Measurements from ENCODE around the gene POLG.

- TF ChIP-seq, protein P1, sequence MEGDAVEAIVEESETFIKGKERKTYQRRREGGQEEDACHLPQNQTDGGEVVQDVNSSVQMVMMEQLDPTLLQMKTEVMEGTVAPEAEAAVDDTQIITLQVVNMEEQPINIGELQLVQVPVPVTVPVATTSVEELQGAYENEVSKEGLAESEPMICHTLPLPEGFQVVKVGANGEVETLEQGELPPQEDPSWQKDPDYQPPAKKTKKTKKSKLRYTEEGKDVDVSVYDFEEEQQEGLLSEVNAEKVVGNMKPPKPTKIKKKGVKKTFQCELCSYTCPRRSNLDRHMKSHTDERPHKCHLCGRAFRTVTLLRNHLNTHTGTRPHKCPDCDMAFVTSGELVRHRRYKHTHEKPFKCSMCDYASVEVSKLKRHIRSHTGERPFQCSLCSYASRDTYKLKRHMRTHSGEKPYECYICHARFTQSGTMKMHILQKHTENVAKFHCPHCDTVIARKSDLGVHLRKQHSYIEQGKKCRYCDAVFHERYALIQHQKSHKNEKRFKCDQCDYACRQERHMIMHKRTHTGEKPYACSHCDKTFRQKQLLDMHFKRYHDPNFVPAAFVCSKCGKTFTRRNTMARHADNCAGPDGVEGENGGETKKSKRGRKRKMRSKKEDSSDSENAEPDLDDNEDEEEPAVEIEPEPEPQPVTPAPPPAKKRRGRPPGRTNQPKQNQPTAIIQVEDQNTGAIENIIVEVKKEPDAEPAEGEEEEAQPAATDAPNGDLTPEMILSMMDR (IDR thresholded peaks at IDR 0.05) = no peak
- TF ChIP-seq EZH2 (IDR thresholded peaks at IDR 0.05; ENCODE audit: borderline replicate concordance, insufficient read depth, low read depth, low read length, poor library complexity, severe bottlenecking) = no peak
These were observed 3.6 kb downstream of the POLG start for GRCh38 chr15:89330881-89331595.

All from B cell (primary cell).